Measurements from ENCODE around the gene MLYCD.

MLYCD gene

DNA sequence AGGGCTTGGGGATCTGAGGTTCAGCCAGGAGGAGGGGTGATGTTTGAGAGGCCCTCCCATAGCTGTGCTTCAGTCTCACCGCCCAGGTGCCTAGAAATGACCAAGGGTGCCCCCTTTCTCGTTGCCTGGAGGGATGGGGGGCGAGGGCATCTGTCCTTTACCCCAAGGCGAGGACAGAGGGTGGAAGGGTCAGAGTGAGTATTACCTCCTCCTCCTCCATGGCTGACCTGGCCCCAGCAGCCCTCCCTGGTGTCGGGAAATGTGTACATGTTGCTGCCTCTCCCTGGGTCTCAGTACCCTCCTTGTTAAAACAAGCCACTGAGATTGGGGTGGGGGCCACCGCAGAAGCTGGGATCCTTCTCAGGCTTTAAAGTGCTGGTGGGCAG, 71.5 kb downstream of the MLYCD start:
- DNase-seq (ENCODE audit: low spot score): no peak

DNA sequence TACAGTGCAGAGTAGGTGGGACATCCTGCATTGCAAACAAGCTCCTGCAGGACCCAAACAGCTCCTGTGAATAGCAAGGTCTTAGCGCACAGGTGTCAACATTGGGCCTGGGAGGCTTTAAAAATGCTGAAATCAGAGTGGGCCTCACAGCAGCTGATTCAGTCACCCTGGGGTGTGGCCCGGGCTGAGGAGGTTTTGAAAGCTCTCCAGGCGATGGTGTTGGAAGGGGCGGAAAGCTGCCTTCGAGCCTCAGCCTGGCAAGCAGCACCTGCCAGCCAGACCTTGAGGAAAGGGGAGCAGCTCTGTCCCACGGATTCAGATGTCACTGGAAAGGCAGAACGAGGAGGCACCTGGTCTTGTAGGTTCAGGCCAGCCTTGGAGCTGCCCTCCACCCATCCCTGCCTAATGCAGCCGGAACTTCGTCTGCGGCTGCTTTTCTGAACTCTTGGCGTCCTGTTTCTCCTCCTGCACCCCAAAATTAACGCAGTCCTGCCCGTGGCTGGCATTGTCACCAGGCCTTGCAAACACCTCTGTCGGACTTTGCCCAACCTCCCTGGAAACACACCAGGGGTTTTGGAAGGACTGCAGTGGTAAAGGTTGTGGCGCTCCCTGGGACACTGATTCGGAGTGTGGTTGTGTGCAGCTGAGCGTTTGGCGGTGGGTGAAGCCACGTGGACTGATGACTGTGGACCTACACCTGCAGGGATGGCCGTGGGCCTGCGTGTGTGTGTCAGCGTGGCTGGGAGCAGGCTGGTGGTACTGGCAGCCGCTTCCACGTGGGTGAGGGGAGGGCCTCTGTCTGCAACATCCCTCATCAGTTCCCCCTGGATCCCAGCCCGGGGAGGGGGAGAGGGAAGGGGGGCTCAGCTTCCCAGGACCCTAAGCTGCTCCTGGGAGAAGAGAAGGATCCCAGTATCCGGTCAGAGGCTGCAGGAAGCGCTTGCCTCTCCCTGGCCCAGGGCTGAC, 72.5 kb downstream of the MLYCD start:
- no peak for DNase-seq (ENCODE audit: low spot score)

DNA sequence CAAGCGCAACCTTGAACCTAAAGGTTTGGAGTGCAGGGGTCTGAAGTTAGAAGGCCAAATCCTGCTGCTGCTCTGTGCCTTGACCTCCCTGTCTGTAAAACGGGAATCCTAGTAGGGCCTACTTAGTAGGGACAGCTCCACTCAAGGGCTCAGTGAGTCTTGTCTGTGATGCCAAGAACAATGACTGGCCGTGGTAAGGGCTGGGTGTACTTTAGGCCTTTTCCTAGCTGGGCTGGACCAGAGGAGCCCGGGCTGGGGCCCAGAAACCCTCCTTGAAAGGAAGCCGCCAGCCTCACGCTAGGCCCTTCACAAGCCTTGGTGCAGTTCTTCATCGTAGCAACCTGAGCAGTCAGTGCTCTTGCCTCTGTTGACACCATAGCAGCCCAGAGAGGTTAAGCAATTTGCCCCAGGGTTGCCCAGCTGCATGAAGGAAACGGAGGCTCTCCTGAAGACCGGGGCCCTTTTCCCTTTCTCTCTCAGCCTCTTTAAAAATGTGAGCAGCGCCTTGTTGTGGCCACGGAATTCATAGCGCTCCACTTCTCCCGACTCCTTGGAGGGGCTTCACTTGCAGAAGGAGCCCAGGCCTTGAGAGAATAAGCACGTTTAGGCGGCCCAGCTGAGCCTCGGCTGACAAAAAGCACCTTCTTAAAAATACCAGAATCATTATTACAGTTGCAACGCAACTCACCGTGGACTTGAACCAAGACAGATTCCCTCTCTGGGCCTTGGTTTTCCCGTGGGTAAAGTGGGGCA, 73.5 kb downstream of the MLYCD start:
- no peak for DNase-seq (ENCODE audit: low spot score)

DNA sequence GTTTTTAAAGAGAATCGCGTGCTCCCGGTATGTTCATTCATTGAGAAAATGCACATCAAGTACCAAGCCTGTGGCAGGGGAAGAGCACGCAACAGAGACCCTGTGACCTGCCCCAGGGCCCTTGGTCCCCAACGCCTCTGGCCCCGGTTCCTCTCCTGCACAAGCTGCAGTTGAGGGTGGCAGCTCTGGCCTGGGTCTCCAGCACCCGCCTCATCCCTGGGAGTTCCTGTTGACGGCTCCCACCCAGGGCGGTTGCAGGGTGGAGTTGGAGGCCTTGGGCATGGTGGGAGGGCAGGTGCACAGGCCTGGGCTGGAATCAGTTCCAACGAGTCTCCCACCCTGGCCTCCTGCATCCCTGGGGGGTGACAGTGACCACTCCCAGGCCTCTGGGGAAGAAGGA, 74.2 kb downstream of the MLYCD start:
- DNase-seq (ENCODE audit: low spot score): no peak

DNA sequence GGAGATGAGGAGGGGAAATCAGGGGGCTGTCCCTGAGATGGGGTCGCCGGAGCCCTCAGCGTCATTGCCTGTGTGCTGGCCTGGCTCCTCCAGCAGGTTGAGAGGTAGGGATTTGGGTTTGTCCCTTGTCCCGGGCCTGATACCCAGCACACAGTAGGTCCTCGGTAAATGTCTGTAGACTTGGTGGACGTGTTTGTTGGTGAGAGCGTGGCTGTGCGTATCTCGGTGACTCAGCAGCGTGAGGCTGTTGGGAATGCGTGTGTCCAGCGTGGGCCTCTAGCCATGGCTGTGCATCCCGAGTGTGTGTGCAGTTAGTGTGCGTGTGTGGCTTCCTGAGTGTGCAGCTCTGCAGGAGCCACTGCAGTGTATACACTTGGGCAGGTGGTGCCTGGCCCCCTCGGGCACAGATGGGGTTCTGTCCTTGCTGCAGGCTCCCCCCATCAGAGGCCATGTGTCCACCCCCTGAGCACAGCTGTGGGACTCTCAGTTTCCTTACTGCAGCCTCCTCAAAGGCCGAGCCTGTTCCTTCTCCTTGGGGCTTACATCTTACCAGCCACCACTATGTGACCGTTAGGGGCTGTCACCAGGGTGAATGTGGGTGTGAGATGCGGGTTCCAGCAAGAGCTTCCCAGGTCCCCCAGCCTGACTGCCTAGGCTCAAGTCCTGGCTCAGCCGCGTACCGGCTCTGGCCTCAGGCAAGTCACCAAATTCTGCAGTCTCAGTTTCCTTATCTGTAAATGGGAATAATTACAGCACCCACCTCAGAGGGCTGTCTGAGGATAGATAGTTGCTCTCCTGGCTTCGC, 74.9 kb downstream of the MLYCD start:
- DNase-seq (ENCODE audit: low spot score): no peak

DNA sequence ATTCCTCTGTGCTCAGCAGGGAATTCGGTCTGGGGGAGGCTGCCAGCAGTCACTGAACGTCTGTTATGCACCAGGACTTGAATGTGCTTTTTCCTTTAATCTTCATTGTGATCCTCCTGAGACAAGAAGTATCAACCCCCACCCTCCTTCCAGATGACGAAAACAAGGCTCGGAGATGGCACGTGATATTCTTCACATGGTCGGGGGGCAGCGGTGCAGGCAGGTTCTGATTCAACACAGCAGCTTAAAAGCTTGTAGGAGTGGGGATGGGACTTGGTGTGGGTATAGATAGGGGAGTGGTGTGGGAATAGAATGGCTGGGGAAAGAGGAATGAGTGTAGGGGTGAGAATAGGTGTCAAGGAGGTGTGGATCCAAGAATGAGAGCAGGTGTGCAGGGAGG, 75.6 kb downstream of the MLYCD start:
- no peak for DNase-seq (ENCODE audit: low spot score)

DNA sequence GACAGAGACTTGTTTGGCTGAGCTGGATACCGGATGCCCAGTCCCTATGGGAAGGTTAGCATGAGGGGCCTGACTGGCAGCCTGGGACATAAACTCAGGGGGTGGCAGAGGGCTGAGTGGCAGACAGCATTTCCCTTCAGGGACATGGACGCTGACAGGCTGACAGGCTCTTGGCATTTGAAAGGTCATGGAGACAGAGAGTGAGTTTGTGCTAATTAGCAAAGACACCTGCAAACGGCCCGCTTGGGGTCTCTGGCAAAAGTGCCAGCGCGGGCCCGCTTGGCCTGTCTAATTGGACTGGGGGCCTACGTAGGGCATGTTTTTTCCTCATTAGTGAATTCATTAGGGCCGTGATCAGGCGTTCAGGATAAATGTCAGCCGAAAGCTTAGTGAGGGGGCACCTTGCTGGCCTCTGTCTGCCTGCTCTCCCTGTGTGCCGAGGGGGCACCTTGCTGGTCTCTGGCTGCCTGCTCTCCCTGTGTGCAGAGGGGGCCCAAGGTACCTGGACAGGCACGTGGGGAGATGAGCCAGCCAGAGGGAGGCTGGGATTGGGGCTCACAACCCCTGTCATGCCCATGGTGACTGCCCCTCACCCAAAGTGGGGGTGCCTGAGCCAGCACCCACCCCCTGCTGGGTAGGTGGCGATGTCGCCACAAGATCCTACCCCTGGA, 76.8 kb downstream of the MLYCD start:
- no peak for DNase-seq (ENCODE audit: low spot score)
